GM10266 (cell line): ENCODE measurements around the gene BLTP2.
A peak's percentile ranks its signal among the peaks of the same experiment; 100 is the strongest.

Experiments used
- DNase-seq: peaks from one replicate; pipeline ENCODE4 v3.0.0; 2012; ENCODE audit errors: extremely low spot score
- TF ChIP-seq, protein P1 (sequence below): IDR thresholded peaks from 2 replicates; pipeline ENCODE4 v1.5.1; 2012; ENCODE audit warnings: mild to moderate bottlenecking, low read depth; ENCODE audit not compliant: control insufficient read depth, insufficient read depth; ENCODE audit errors: missing control alignments

The BLTP2 gene

GRCh38 chr17:28646039-28646754 lies 1.2 kb upstream of the BLTP2 start:
- DNase-seq: no peak
- TF ChIP-seq, protein P1, sequence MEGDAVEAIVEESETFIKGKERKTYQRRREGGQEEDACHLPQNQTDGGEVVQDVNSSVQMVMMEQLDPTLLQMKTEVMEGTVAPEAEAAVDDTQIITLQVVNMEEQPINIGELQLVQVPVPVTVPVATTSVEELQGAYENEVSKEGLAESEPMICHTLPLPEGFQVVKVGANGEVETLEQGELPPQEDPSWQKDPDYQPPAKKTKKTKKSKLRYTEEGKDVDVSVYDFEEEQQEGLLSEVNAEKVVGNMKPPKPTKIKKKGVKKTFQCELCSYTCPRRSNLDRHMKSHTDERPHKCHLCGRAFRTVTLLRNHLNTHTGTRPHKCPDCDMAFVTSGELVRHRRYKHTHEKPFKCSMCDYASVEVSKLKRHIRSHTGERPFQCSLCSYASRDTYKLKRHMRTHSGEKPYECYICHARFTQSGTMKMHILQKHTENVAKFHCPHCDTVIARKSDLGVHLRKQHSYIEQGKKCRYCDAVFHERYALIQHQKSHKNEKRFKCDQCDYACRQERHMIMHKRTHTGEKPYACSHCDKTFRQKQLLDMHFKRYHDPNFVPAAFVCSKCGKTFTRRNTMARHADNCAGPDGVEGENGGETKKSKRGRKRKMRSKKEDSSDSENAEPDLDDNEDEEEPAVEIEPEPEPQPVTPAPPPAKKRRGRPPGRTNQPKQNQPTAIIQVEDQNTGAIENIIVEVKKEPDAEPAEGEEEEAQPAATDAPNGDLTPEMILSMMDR: no peak

DNA sequence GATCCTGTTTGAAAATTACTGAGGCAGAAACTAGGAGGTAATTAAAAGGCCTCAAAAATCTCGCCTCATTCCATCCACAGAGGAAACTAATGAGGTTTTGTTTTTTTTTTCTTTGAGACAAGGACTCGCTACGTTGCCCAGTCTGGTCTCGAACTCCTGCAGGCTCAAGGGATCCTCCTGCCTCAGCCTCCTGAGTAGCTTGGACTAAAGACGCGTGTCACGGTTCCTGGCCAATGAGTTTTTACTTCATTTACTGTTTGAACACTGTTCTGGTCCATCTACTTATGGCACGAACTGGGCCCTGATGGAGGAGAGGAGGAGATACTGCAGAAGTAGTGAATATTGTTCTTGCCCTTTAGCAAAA lies 600 bp upstream of the BLTP2 start:
- TF ChIP-seq, protein P1: no peak
- DNase-seq: no peak

- peak; percentile 63 for DNase-seq
- TF ChIP-seq, protein P1: no peak
Measured at GRCh38 chr17:28643983-28644786, 773 bp downstream of the BLTP2 start.

DNA sequence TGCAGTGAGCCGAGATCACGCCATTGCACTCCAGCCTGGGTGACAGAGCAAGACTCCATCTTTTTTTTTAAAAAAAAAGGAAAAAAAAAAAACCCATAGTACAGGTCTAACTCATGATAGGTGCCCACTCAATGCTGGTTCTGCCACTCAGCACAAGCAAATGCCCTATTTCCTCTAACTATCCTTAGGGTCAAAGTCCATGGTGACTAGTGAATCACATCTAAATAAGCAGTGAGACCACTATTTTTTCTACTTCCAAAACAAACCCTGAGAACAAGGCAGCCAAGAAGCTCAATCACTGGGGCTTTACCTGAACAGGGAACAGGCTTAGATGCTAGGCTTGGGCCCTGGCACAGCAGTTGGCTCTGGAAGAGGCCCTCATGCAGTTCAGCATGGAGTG lies 3.4 kb downstream of the BLTP2 start:
- DNase-seq: no peak
- TF ChIP-seq, protein P1: no peak

- TF ChIP-seq, protein P1: no peak
- no peak for DNase-seq
Measured at GRCh38 chr17:28635506-28635905, 9.5 kb downstream of the BLTP2 start.

- TF ChIP-seq, protein P1: no peak
- DNase-seq: no peak
Measured at GRCh38 chr17:28634206-28634865, 10.6 kb downstream of the BLTP2 start.

GRCh38 chr17:28626818-28627217 lies 18.1 kb downstream of the BLTP2 start:
- TF ChIP-seq, protein P1: no peak
- no peak for DNase-seq
